ENCODE measurements around the gene RNF103.

DNA sequence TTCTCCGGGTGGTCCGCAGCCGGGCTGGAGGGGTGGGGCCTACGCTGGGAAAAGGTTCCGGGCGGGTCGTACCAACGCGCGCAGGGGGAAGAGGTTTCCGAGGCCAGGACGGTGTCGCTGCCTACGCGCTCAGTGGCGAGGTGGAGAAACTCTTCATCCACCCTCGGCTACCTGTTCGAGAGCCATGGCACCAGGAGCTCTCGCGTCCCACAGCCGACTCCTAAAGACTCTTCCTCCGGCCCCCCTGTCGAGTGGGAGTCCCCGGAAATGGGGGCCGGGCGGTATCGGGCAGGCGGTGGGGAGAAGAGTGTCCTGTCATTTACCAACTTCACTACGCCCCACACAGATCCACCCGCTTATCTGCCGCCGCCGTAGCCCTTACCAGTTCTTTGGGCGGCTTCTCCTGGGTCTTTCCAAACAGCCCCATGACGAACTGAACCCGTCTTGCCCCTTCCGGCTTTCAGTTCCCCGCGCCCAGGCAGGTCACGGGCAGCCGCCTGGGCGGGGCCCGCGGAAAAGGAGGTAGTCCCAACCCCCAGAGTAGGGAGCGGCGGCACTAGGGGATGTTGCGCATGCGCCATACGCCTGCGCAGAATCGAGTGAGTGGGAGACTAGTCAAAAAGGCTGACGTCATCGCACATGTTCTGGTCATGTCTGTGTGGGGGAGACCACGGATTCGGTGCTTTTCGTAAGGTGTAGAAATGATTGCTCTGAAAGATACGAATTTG, 60.6 kb downstream of the RNF103 start, which contains the start of gene CHMP3:
- TF ChIP-seq CTCF (IDR thresholded peaks at IDR 0.05; ENCODE audit: poor library complexity), result no peak
- TF ChIP-seq EZH2 (IDR thresholded peaks at IDR 0.05; ENCODE audit: borderline replicate concordance), result no peak

Data from hepatocyte (in vitro differentiated cells).